Measurements from ENCODE around the gene FARS2.
A peak's percentile ranks its signal among the peaks of the same experiment; 100 is the strongest.

FARS2 gene

GRCh38 chr6:5469101-5469846 is 208.0 kb downstream of the FARS2 start:
- DNase-seq (ENCODE audit: low spot score): no peak

- peak; percentile 80 for DNase-seq (ENCODE audit: low spot score)
These were observed 209.7 kb downstream of the FARS2 start for GRCh38 chr6:5471044-5471443.

DNA sequence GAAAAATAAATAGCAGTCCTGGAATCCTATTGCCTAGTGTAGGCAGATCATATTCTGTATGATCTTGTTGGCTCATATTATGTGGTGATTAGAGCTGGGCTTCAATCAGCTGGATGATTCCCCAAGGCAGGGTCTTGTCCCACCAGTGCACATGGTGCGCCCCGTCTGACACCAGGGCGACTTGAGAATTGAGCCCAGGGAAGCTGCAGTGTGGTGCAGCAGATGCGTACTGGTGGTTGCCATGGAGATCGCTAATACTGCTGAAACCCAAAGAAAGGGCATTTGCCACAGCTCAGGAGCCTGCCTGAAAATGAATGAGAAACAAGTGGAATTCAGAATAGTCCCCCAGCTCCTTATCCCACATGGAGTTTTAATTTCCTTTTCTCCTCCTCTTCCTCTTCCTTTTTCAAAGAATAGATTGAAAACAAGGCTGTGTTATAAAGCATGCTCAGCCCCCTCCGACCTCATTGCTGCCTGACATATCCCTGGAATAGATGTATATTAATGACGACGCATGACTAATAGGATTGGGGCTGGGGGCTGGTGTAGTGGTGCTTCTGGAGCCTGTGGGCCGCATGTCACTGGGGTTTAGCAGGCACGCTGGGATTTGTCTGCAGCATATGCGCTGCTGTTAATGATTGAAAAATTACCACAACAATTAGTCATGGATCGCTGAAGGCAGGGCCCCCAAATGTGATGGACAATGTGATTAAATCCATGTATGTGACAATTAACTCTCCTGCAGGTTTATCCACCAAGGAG is 210.5 kb downstream of the FARS2 start:
- DNase-seq (ENCODE audit: low spot score): no peak

DNA sequence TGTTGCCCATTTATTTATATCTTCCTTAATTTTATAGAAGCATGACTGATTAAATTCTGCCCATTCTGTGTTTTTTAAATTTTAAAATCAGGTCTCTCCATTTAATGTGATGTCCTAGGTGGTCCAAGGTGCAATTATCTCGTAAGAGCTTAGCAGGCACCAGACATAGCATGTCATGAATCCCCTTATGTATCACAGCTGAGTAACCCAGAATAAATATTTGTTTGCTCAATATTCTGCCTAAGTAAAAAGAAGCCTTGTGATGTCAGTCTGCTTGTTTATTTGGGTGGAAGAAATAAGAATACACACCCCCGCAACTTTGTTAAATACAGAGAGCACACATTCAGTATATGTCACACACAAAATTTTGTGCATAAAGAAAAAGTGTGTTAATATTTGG is 211.3 kb downstream of the FARS2 start:
- no peak for DNase-seq (ENCODE audit: low spot score)

DNA sequence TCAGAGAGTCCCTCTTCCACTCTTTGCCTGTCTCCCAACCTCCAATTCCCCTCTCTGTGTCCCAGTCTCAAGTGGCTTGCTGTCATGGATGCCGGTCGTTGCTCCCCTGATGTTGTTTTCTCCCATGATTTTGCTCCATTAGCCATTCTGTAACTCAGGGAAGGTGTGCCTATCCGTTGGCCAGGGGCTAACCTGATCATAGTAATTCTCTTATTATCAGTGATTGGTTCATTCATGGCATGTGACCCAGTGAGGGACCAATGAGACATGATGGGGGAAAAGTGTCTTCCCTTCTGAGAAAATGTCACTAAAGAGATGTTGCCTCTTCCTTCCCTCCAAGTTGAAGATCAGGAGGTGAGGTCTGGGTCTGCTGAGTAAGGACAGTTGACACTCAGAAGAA is 214.5 kb downstream of the FARS2 start:
- DNase-seq (ENCODE audit: low spot score): no peak

DNA sequence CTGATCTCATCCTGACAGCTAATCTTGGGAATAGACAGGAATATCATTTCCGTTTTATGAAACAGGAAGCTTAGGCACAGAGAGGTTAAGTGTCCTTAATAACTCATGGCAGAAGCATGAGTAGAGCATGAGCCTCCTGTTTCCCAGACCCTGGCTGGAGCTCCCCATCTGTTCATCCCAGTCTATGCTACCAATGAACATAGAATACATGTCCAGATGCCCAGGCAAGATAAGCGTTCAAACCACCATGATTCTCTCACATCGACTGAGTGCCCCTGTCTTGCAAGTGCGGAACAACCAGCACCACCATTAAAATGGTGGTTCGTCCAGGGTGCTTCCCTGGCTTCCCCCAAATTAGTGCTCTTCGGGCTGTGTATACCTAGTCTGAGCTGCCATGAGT is 217.1 kb downstream of the FARS2 start:
- no peak for DNase-seq (ENCODE audit: low spot score)

DNA sequence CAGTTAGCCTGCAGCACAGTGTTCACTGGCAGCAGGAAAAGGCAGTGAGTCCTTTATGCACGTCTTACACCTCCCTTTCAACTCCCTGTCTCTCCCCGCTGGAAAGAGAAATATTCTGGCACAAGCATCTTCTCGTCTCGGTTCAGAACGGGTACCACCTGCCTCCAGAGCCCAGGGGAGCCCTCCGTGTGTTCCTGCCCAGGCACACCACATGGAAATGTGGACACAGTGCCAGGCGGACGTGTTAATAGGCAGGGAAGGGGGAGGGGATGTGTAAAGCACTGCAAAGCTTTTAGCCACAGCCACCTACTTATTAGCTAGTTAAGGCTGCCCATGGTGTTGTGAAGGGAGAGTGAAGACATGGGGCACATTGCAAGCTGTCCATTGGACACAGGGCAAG is 219.7 kb downstream of the FARS2 start:
- DNase-seq (ENCODE audit: low spot score): no peak

GRCh38 chr6:5481750-5482149 is 220.4 kb downstream of the FARS2 start:
- DNase-seq (ENCODE audit: low spot score): no peak

DNA sequence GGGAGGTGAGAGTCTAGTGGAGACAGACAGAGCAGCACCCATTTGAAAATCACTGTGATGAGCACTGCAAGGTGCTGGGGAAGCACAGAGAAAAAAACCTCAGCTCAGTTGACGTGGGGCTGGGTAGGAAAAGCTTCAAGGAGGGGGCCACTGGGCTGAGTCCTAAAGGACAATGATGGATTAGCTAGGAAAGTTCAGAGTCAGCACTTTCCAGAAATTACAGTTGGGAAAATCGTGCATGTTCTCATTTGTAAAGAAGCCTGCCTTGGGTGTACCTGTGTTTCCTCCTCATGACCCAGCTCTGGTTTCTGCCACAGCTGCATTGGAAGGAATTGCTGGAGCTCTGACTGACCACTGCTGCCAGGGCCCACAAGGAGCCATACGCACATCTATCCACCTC is 221.3 kb downstream of the FARS2 start:
- no peak for DNase-seq (ENCODE audit: low spot score)

GRCh38 chr6:5484692-5485091 is 223.4 kb downstream of the FARS2 start:
- DNase-seq (ENCODE audit: low spot score): no peak

DNA sequence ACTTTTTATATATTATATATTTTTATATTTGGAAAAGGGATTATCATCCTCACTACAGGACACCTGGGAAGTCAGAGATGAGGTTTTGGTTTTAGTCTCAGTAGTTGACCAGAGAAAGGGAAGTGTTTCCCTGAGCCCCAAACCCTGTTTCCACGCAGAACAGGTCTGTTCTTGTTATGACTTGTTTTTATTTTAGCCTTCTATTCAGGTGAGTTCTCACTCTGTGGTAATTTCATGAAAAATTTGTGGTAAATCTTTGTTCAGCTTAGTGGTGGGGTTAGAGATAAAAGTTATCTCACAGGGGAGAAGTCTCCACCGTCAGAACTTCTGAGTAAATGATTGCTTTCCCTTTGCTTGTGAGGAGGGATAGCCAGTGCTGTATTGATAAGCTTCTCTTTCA is 224.9 kb downstream of the FARS2 start:
- no peak for DNase-seq (ENCODE audit: low spot score)

- no peak for DNase-seq (ENCODE audit: low spot score)
These were observed 229.3 kb downstream of the FARS2 start for GRCh38 chr6:5490501-5491069.

DNA sequence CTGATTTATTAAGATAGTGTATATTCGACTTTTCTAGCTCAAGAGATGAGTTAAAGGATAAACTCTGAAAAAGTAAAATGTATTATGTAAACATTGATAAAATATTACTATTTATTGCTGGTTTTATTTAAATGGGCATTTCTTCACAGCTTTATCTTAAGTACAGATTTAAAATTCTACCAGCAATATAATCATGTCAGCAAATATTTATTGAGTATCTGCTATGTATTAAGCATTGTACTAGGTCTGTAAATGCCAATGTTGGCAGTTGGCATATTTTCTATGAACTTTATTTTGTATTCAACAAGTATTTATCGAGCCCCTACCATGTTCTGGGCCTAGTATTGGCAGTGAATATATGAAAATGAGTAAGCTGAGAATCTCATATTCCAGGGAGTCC is 231.0 kb downstream of the FARS2 start:
- no peak for DNase-seq (ENCODE audit: low spot score)

DNA sequence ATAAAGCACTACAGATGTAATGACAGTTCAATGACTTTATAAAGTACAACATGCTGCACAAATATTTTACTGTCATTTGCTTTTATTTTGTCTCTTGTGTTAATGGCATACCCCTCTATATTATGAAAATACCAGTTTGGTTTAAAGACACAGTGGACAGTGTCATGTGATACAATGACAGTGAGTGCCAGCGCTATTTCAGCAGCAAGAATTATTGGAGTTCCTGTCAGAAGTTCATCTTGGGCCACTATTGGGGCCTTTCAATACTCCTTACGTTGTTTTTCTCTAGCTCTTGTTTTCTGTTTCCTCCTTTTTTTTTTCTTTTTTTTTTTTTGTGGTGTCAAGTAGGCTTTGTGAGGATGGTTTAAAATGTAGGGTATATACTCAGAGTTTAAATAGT is 232.5 kb downstream of the FARS2 start:
- no peak for DNase-seq (ENCODE audit: low spot score)

DNA sequence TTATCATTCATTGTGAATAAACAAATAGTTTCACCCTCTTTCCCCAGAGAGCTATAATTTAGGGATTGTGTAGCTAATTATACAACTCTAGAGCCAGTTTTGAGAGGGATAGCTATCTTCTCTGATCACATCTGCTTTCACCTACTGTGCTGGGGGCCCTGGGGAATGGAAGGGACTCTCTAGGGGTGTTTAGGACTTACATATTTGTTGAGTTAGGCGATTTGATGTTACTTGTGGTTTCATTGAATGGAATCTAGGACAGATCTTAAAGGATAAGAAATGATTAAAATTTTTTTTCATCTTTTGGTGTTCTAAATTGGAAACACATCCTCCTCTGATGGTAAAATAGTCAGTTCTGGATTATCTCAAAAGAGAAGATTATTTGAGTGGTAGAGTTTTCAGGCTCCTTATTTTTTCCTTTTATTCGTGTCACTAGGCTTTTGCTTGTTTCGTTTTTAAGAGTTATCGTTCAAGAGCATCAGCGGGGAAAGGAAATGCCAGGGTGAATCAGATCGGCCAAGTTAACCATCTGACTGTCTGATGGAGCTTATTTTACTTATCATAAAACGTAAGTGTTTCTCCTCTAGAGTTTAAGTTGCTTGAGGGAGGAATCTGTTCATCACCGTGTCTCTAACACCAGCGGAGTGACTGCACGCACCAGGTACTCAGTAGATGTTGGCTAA is 236.7 kb downstream of the FARS2 start:
- peak; percentile 55 for DNase-seq (ENCODE audit: low spot score)

- DNase-seq (ENCODE audit: low spot score): no peak
These were observed 237.2 kb downstream of the FARS2 start for GRCh38 chr6:5498579-5498899.

DNA sequence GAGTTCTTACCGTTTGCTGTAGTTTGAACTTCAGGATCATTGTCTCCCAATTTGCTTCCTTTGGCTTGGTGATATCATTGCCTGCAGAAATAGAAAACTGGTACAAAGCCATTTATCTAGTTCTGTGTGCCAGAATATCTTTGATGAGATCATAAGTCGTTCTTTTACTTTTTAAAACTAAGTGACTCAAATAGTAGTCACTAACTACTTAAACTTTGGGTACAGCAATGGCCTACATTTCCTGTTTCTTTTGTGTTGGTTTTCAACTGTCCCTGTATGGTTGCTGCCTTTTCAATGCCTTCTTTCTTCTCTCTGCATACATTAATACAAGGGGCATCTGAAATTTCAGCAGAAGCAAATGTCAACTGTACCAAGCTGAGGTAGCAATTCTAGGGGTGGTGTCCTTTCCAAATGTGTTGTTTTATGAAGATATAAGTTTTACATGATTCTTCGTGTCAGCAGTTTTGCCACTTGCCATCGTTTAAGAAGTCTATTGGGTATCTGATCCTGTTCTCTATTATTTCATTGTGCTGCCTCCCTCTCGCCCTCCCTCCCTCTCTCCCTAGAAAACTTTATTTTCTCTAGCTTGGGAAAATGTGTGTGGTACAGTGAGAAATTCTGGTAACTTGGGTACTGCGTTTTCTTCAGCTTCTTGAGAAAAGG is 238.5 kb downstream of the FARS2 start:
- DNase-seq (ENCODE audit: low spot score): peak; percentile 33

DNA sequence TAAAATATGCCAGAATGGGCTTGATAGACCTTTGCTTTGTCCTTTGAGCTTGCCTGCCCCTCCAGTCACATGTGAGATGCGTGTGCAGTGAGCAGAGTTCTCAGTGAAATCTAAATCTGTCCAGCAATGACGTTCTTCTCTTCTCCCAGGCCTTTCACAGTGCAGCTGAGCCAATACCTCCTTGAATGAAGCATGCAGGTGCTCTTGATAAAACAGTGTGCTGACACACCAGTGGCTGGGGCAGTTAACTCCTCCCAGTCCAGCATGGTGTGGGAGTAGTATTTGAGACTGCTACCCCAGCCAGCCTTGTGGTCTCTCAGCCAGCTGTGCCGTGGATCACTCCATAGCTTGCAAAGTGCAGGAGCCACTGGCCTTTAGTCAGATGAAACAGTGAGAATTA is 240.5 kb downstream of the FARS2 start:
- DNase-seq (ENCODE audit: low spot score): no peak

- no peak for DNase-seq (ENCODE audit: low spot score)
These were observed 242.8 kb downstream of the FARS2 start for GRCh38 chr6:5504078-5504477.

DNA sequence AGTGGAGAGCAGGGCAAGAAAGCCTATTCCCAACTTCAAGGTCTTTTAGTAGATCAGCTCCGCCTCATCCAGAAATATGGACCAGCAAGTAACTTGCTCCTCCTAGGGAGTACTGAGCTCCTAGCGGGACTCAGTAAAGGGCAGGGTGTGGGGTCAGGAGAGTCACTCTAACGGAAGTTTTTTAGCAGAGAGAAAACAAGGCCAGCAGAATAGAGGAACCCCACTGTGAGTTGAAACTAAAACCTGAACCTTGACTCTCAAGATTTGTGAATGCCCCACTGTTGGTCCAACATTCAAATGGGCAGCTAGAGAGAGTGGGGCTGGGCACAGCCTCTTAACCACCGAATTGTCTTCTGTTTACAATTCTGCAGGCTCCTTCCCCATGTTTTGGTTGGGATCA is 244.8 kb downstream of the FARS2 start:
- DNase-seq (ENCODE audit: low spot score): no peak

- DNase-seq (ENCODE audit: low spot score): no peak
These were observed 245.3 kb downstream of the FARS2 start for GRCh38 chr6:5506597-5506996.

GRCh38 chr6:5507131-5507681 is 245.9 kb downstream of the FARS2 start:
- DNase-seq (ENCODE audit: low spot score): no peak
